ENCODE results near the gene TTC7B. TPM values are rescaled to one million over a fixed set of nuclear protein-coding genes. Genes with fewer than 3 reads are reported as not detected.

The TTC7B gene
- total and polyA plus RNA-seq, 2 of the 8 experiments (the other 6 are each of a cell fraction or from before 2014, with no cell fraction given) = 23.7 to 34.0 TPM

GRCh38 chr14:90567191-90567590 is 249.0 kb downstream of the TTC7B start:
- H3K4me2 ChIP-seq (ENCODE audit: insufficient read depth in 1 of 2, low read depth in 2 of 2, low read length in 2 of 2) = no peak overlapping the region
- DNase-seq (ENCODE audit: low read depth in 1 of 2, low spot score in 2 of 2) = no peak
- H2AFZ ChIP-seq (ENCODE audit: low read length) = no peak overlapping the region
- peak overlapping the region; percentile 76; the same call in 1 of the 2 replicates for H2BK5ac ChIP-seq (ENCODE audit: low read depth, low read length)
- H3K18ac ChIP-seq (ENCODE audit: extremely low read depth, low read length) = peak overlapping the region; percentile 61
- no peaks in the 10 kb centered on the region for H3K23me2 ChIP-seq (ENCODE audit: low read depth, low read length)
- H2BK15ac ChIP-seq (ENCODE audit: low read length) = peak overlapping the region; percentile 36; the same call in 1 of the 2 replicates
- H3K14ac ChIP-seq (ENCODE audit: insufficient read length) = no peak overlapping the region
- H4K20me1 ChIP-seq (replicated peaks in 1 of 2; ENCODE audit: control insufficient read depth in 1 of 2, insufficient read depth in 2 of 2, low read length in 2 of 2) = no peaks in the 10 kb centered on the region
- POLR2A ChIA-PET (ENCODE audit: partially characterized antibody) = interaction anchor here (0.7 kb wide), 1 partner anchor 10 kb away, joined by 3 read pairs; no protein-coding TSS in a partner anchor
- no peak overlapping the region for H3K4me3 ChIP-seq (ENCODE audit: extremely low read depth in 1 of 4, insufficient read depth in 2 of 4, low read depth in 3 of 4, low read length in 4 of 4)
- H3K4me1 ChIP-seq (replicated peaks in 1 of 4; ENCODE audit: control insufficient read depth in 3 of 4, insufficient read depth in 4 of 4, low read length in 3 of 4) = peaks cover 2 to 23% (median 7%) of the 10 kb centered on the region in 4 experiments; a peak in 5 of 7 replicates
- H3K9ac ChIP-seq (replicated peaks in 1 of 4; ENCODE audit: extremely low read depth in 1 of 4, low read depth in 3 of 4, low read length in 3 of 4) = no peak overlapping the region
- no peaks in the 10 kb centered on the region for H3K27me3 ChIP-seq (replicated peaks in 1 of 4; ENCODE audit: control insufficient read depth in 3 of 4, extremely low read depth in 1 of 4, insufficient read depth in 3 of 4, low read length in 3 of 4)
- WGBS, 2 experiments (ENCODE audit: extremely low coverage in 1 of 2, insufficient coverage in 1 of 2, insufficient read length in 1 of 2, insufficient replicate concordance in 2 of 2, low coverage in 1 of 2, low lambda C conversion rate in 2 of 2, missing lambda C conversion rate in 1 of 2) = 83% methylated on average over 10 of the region's 11 CpGs; no CpG with 5 or more reads in 1 of the 2 experiments
- H2BK20ac ChIP-seq (ENCODE audit: low read length) = peak overlapping the region; percentile 49; the same call in 1 of the 2 replicates
- no peaks in the 10 kb centered on the region for H3K79me1 ChIP-seq (ENCODE audit: low read depth, low read length)
- FAIRE-seq = no peak
- H3K4ac ChIP-seq (replicated peaks; ENCODE audit: insufficient read length, low read depth, low read length) = no peak overlapping the region
- H3K27ac ChIP-seq (ENCODE audit: low read depth, low read length) = no peak overlapping the region
- H4K8ac ChIP-seq (ENCODE audit: extremely low read depth, insufficient read depth, low read length) = no peak overlapping the region
- no peak overlapping the region for H4K91ac ChIP-seq (replicated peaks; ENCODE audit: insufficient read length, low read length)
- H3K36me3 ChIP-seq (ENCODE audit: control insufficient read depth in 2 of 4, insufficient read depth in 4 of 4, low read length in 3 of 4) = no peaks in the 10 kb centered on the region
- no peaks in the 10 kb centered on the region for H3K79me2 ChIP-seq (ENCODE audit: control insufficient read depth in 1 of 2, insufficient read depth in 2 of 2, low read length in 2 of 2)
- H2AK5ac ChIP-seq (ENCODE audit: low read depth, low read length) = no peak overlapping the region
- H2BK12ac ChIP-seq (ENCODE audit: low read depth, low read length) = peak overlapping the region; percentile 76; the same call in 1 of the 2 replicates
- no peaks in the 10 kb centered on the region for H3K9me3 ChIP-seq (ENCODE audit: insufficient read depth in 2 of 2, low read depth in 1 of 2, low read length in 1 of 2)
- H3K23ac ChIP-seq (ENCODE audit: insufficient read length) = no peak overlapping the region
- no peak overlapping the region for H2BK120ac ChIP-seq (replicated peaks; ENCODE audit: low read depth, low read length)
- no peak overlapping the region for H4K5ac ChIP-seq (ENCODE audit: insufficient read length, low read depth, low read length)
- no peak overlapping the region for H3K56ac ChIP-seq (replicated peaks; ENCODE audit: insufficient read length, low read depth, low read length)
- CTCF ChIA-PET (ENCODE audit: partially characterized antibody) = interaction anchor here (0.7 to 2.0 kb wide), 7 partner anchors 8 to 258 kb away, joined by 3 to 6 read pairs (median 3); no protein-coding TSS in a partner anchor
- no peak for TF ChIP-seq SP1 (IDR thresholded peaks at IDR 0.05; ENCODE audit: low read depth, low read length)
- TF ChIP-seq JUND (IDR thresholded peaks at IDR 0.05; ENCODE audit: low read length) = no peak
- no peak for TF ChIP-seq BRCA1 (IDR thresholded peaks at IDR 0.05; ENCODE audit: low read depth, low read length)
- TF ChIP-seq PHF8 (conservative IDR thresholded peaks at IDR 0.05; ENCODE audit: low read depth, low read length) = no peak
- no peak for TF ChIP-seq SUZ12 (IDR thresholded peaks at IDR 0.05; ENCODE audit: low read length)
- no peak for TF ChIP-seq TBP (IDR thresholded peaks at IDR 0.05; ENCODE audit: low read depth, low read length)
- no peak for TF ChIP-seq HDAC6 (IDR thresholded peaks at IDR 0.05; ENCODE audit: low read depth, low read length)
- no peak for TF ChIP-seq HDAC2 (IDR thresholded peaks at IDR 0.05; ENCODE audit: borderline replicate concordance in 1 of 2, low read depth in 2 of 2, low read length in 2 of 2)
- no peak for TF ChIP-seq SP4 (IDR thresholded peaks at IDR 0.05; ENCODE audit: low read length)
- TF ChIP-seq CTCF (IDR thresholded peaks at IDR 0.05; ENCODE audit: control extremely low read depth in 1 of 3, insufficient read depth in 1 of 3, low read depth in 1 of 3, low read length in 3 of 3) = no peak
- no peak for TF ChIP-seq MAFK (IDR thresholded peaks at IDR 0.05; ENCODE audit: low read depth, low read length)
